Liver (tissue), 3 donors: ENCODE data around the gene MUC21.

Experiments used
- CTCF ChIP-seq: fragments of 150-350 bp; IDR thresholded peaks from 2 replicates; pipeline ENCODE4 v1.5.1; 2017; ENCODE audit warnings: improper control_type of control experiment, low read depth, low read length; ENCODE audit not compliant: missing input control
- NR2F2 ChIP-seq: IDR thresholded peaks from 2 replicates; pipeline ENCODE4 v1.6.1; 2016; ENCODE audit warnings: antibody characterized with exemption
- RAD21 ChIP-seq, 2 donors: IDR thresholded peaks; 2 replicates each; pipeline ENCODE4 v1.6.1; 2016; ENCODE audit warnings: antibody characterized with exemption in 2 of 2, mild to moderate bottlenecking in 2 of 2
- REST ChIP-seq: IDR thresholded peaks from 2 replicates; pipeline ENCODE4 v1.6.1; 2016; ENCODE audit warnings: antibody characterized with exemption, mild to moderate bottlenecking
- SP1 ChIP-seq: IDR thresholded peaks from 2 replicates; pipeline ENCODE4 v1.6.1; 2018; ENCODE audit warnings: antibody characterized with exemption, mild to moderate bottlenecking
- ZBTB33 ChIP-seq: IDR thresholded peaks from 2 replicates; pipeline ENCODE4 v1.6.1; 2016; ENCODE audit warnings: antibody characterized with exemption
- donor health status: healthy.
- donor health status: healthy.

- TF ChIP-seq CTCF (no peak), ZBTB33 (no peak), NR2F2 (no peak), REST (no peak), SP1 (no peak), RAD21 (IDR thresholded peaks at IDR 0.05) (no peak)
Measured at GRCh38 chr6:31010393-31011060, 27.0 kb downstream of the MUC21 start, which contains the start of gene MUC22.
